Astrocyte of the spinal cord (primary cell): Measurements from ENCODE around the gene PTPRD.

ENCODE experiments used
- DNase-seq: peaks from one replicate; pipeline ENCODE4 v3.0.0; 2011; ENCODE audit warnings: low read depth, low spot score
- H3K4me3 ChIP-seq: 2 replicates; pipeline ENCODE4 v1.5.1; 2011; ENCODE audit warnings: low read depth, mild to moderate bottlenecking, low read length, moderate library complexity
- CTCF ChIP-seq: IDR thresholded peaks from 2 replicates; pipeline ENCODE4 v1.5.1; 2012; ENCODE audit warnings: low read depth, mild to moderate bottlenecking, low read length, inconsistent platforms
- in situ Hi-C: cut with HindIII; loops from 2 replicates; pipeline ENCODE4 v1.10.0; 2017; ENCODE audit warnings: low sequenced_read_pairs

The PTPRD gene

GRCh38 chr9:10212702-10213101, 400.1 kb downstream of the PTPRD start:
- no peak for DNase-seq
- no peak for TF ChIP-seq CTCF
- in situ Hi-C loops: no loop called here
- no peak overlapping the region for H3K4me3 ChIP-seq

DNA sequence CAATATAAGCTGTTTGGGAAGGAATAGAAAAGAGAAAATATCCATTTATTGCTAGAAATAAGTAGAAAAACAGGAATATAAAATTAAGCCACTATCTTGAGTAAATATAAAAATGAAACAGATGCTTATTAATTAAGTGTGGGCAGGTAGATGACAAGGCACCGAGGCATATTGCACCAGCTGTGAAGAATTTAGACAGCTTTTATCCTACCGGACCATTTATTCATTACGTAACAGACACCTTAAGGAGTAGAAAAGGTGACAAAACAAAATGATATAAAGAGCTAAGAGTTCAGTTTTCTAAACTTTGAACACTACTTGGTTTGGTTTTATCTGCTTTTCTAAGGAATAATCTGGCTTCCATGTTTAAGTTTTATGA, 404.1 kb downstream of the PTPRD start:
- TF ChIP-seq CTCF: no peak
- no peak for DNase-seq
- H3K4me3 ChIP-seq: no peak overlapping the region
- in situ Hi-C loops: no loop called here

GRCh38 chr9:10204276-10204675, 408.5 kb downstream of the PTPRD start:
- no peak overlapping the region for H3K4me3 ChIP-seq
- TF ChIP-seq CTCF: no peak
- DNase-seq: no peak
- in situ Hi-C loops: no loop called here

- no peak for DNase-seq
- TF ChIP-seq CTCF: no peak
- no peak overlapping the region for H3K4me3 ChIP-seq
- in situ Hi-C loops: no loop called here
These were observed 439.2 kb downstream of the PTPRD start for GRCh38 chr9:10173561-10173960.

- H3K4me3 ChIP-seq: no peak overlapping the region
- no peak for TF ChIP-seq CTCF
- DNase-seq: no peak
- in situ Hi-C loops: no loop called here
These were observed 440.3 kb downstream of the PTPRD start for GRCh38 chr9:10172476-10172875.

GRCh38 chr9:10168241-10168640, 444.6 kb downstream of the PTPRD start:
- TF ChIP-seq CTCF: no peak
- in situ Hi-C loops: no loop called here
- no peak overlapping the region for H3K4me3 ChIP-seq
- DNase-seq: no peak

DNA sequence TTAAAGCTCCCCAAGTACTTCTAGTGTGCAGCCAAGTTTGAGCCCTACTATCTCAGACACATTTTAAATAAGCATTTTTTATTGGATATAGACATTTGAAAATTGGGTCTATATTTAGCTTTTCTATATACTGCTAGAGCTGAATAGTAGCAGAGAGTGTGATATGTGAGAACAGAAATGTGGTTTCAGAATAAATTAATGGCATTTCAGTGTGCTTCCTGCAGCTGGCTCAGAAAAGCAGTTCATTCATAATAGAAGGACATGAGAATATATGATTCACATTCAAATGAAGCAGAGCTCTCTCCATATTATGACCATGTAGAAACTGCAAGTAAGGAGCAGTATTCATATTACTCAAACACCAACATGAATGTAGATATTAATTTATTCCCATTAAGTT, 464.0 kb downstream of the PTPRD start:
- DNase-seq: no peak
- no peak overlapping the region for H3K4me3 ChIP-seq
- TF ChIP-seq CTCF: no peak
- in situ Hi-C loops: no loop called here
